Vagina (tissue), 2 donors: Measurements from ENCODE around the gene ZBTB40.

Source experiments
- CTCF ChIP-seq, 3 experiments: fragments of 450-650 bp in 2 of 3; fragments of 200-600 bp in 1 of 3; sonication (generic) in 1 of 3; IDR thresholded peaks; one replicate each; pipeline ENCODE4 v1.5.1; 2017 to 2019; ENCODE audit warnings: antibody characterized with exemption in 3 of 3, mild to moderate bottlenecking in 2 of 3, moderate library complexity in 2 of 3
- POLR2A ChIP-seq, 2 donors: fragments of 450-650 bp; IDR thresholded peaks; one replicate each; pipeline ENCODE4 v1.6.1; 2017; ENCODE audit warnings: antibody characterized with exemption in 2 of 2, mild to moderate bottlenecking in 2 of 2, moderate library complexity in 2 of 2
- POLR2AphosphoS5 ChIP-seq, 2 donors: sonication (generic); formaldehyde crosslinking; IDR thresholded peaks; one replicate each; pipeline ENCODE4 v1.9.0; 2017; ENCODE audit warnings: antibody characterized with exemption in 2 of 2, mild to moderate bottlenecking in 2 of 2, low read depth in 1 of 2; ENCODE audit not compliant: insufficient read depth in 1 of 2

- TF ChIP-seq POLR2A (IDR thresholded peaks at IDR 0.05): no peak
- TF ChIP-seq CTCF (IDR thresholded peaks at IDR 0.05): no peak
- no peak for TF ChIP-seq POLR2AphosphoS5 (IDR thresholded peaks at IDR 0.05; ENCODE audit: insufficient read depth in 1 of 2, low read depth in 1 of 2)
These were observed 10.3 kb downstream of the ZBTB40 start for GRCh38 chr1:22461678-22462527.
